Thyroid gland (tissue), 4 donors: Measurements from ENCODE around the gene PEX11G. TPM values are rescaled to one million over a fixed set of nuclear protein-coding genes. Genes with fewer than 3 reads are reported as not detected.

Experiments used
- DNase-seq, 2 donors: peaks; one replicate each; pipeline ENCODE4 v3.0.0-alpha.2; 2019
- H3K27ac ChIP-seq, 3 donors: fragments of 200-600 bp; sonication (generic); 1 replicate in 2 of 3; 2 replicates in 1 of 3; pipeline ENCODE4 v1.5.1; 2016 to 2019; ENCODE audit warnings: mild to moderate bottlenecking in 1 of 3, moderate library complexity in 1 of 3
- H3K27me3 ChIP-seq: fragments of 200-600 bp; sonication (generic); one replicate; pipeline ENCODE4 v1.5.1; 2019
- H3K36me3 ChIP-seq, 2 donors: fragments of 200-600 bp; sonication (generic); one replicate each; pipeline ENCODE4 v1.5.1; 2016 to 2019
- H3K4me1 ChIP-seq, 2 donors: fragments of 200-600 bp; sonication (generic); one replicate each; pipeline ENCODE4 v1.5.1; 2017 to 2019
- H3K4me3 ChIP-seq, 3 donors: fragments of 200-600 bp; sonication (generic); replicated peaks in 1 of 3; 1 replicate in 2 of 3; 2 replicates in 1 of 3; pipeline ENCODE4 v1.5.1; 2016; ENCODE audit warnings: mild to moderate bottlenecking in 1 of 3
- H3K9me3 ChIP-seq: fragments of 200-600 bp; sonication (generic); one replicate; pipeline ENCODE4 v1.5.1; 2017
- CTCF ChIP-seq, 6 experiments: fragments of 200-600 bp in 3 of 6; fragments of 450-650 bp in 3 of 6; sonication (generic) in 3 of 6; IDR thresholded peaks; one replicate each; pipeline ENCODE4 v1.5.1; 2016 to 2019; ENCODE audit warnings: antibody characterized with exemption in 6 of 6, mild to moderate bottlenecking in 2 of 6, inconsistent platforms in 1 of 6, moderate library complexity in 1 of 6
- POLR2A ChIP-seq, 2 donors: fragments of 450-650 bp; IDR thresholded peaks; one replicate each; pipeline ENCODE4 v1.6.1; 2017; ENCODE audit warnings: antibody characterized with exemption in 2 of 2, mild to moderate bottlenecking in 2 of 2, moderate library complexity in 1 of 2
- whole genome bisulfite sequencing, 2 donors: methylation state at CpG; one replicate each; pipeline ENCODE4 v1.1.5; 2017; 5-methylcytosine and 5-hydroxymethylcytosine counted together
- intact Hi-C: fragments of 100-400 bp; cut with DNase I; formaldehyde crosslinking; loops from one replicate; pipeline ENCODE4 v1.15.1; 2023
- total RNA-seq, 4 donors: library from RNA; depleted of rRNA; stranded (reverse); fragments of >200 nt; gene quantifications; one replicate each; pipeline ENCODE4 v1.2.3, GENCODE V29; 2016

The PEX11G gene
- total RNA-seq, 4 donors from 2014 or later = 2.3 to 11.5 (median 5.5) TPM

- Histone ChIP-seq H3K4me1 (peaks cover 8 to 9% of the 10 kb centered on the region in 2 donors), H3K36me3 (peaks cover 8 to 11% of the 10 kb centered on the region in 2 donors), H3K27me3 (no peaks in the 10 kb centered on the region), H3K4me3 (peak within 1 kb of the TSS; percentile 24 to 89 (median 66)), H3K27ac (peak within 1 kb of the TSS; percentile 72 to 88 (median 74)), H3K9me3 (no peaks in the 10 kb centered on the region)
- intact Hi-C loops = no loop called here
- TF ChIP-seq CTCF (IDR thresholded peaks at IDR 0.05) (no peak), POLR2A (IDR thresholded peaks at IDR 0.05) (peak in 1 of 2 donors; percentile 23)
- peak; percentile 64 to 68 for DNase-seq
- 3 to 5% methylated on average over 19 to 23 of the region's 33 CpGs for WGBS, 2 donors
Measured at GRCh38 chr19:7515645-7516151, 26.9 kb upstream of the PEX11G start, which contains the start of gene ZNF358. Gene ZNF358 (plus strand): TSS chr19:7516103. CDS start chr19:7519243, 3,140 bp downstream.

GRCh38 chr19:7515110-7515644, 26.3 kb upstream of the PEX11G start:
- Histone ChIP-seq H3K36me3 (peaks cover 7 to 8% of the 10 kb centered on the region in 2 donors), H3K4me3 (no peak overlapping the region), H3K27me3 (no peaks in the 10 kb centered on the region), H3K4me1 (peaks cover 8 to 9% of the 10 kb centered on the region in 2 donors), H3K9me3 (no peaks in the 10 kb centered on the region), H3K27ac (peak overlapping the region; percentile 5 to 74 (median 56))
- no peak for TF ChIP-seq CTCF (IDR thresholded peaks at IDR 0.05)
- TF ChIP-seq POLR2A (IDR thresholded peaks at IDR 0.05) = no peak
- intact Hi-C loops = no loop called here
- WGBS, 2 donors = 64 to 68% methylated on average over 13 of the region's 13 CpGs
- DNase-seq = no peak

- intact Hi-C loops = no loop called here
- Histone ChIP-seq H3K27ac (no peak overlapping the region), H3K4me1 (peaks cover 8 to 9% of the 10 kb centered on the region in 2 donors), H3K9me3 (no peaks in the 10 kb centered on the region), H3K27me3 (no peaks in the 10 kb centered on the region), H3K36me3 (no peaks in the 10 kb centered on the region), H3K4me3 (no peak overlapping the region)
- no peak for DNase-seq
- 89 to 92% methylated on average over 5 of the region's 5 CpGs for WGBS, 2 donors
- TF ChIP-seq CTCF (IDR thresholded peaks at IDR 0.05) = no peak
- TF ChIP-seq POLR2A (IDR thresholded peaks at IDR 0.05) = no peak
Measured at GRCh38 chr19:7513809-7514642, 25.2 kb upstream of the PEX11G start.

- 42 to 55% methylated on average over 4 to 6 of the region's 6 CpGs for WGBS, 2 donors
- DNase-seq = no peak
- H3K27me3 ChIP-seq = no peaks in the 10 kb centered on the region
- no peak overlapping the region for H3K27ac ChIP-seq
- no peaks in the 10 kb centered on the region for H3K36me3 ChIP-seq
- H3K9me3 ChIP-seq = no peaks in the 10 kb centered on the region
- no peak for TF ChIP-seq CTCF (IDR thresholded peaks at IDR 0.05)
- TF ChIP-seq POLR2A (IDR thresholded peaks at IDR 0.05) = no peak
- no peak overlapping the region for H3K4me3 ChIP-seq
- intact Hi-C loops = no loop called here
- peaks cover 8 to 13% of the 10 kb centered on the region in 2 donors for H3K4me1 ChIP-seq
Measured at GRCh38 chr19:7512400-7512851, 23.6 kb upstream of the PEX11G start.
